OCI-LY7 (cell line): ENCODE results near the gene AUTS2. TPM values are rescaled to one million over a fixed set of nuclear protein-coding genes. Genes with fewer than 3 reads are reported as not detected.

ENCODE experiments used
- BruUV-seq: library from RNA; stranded (reverse); fragments of 400-500 nt; replicated peaks from 2 replicates; lab custom pipeline; 2021; lab: Mats Ljungman, UMichigan
- CTCF ChIA-PET: fragments of 300-600 bp; sonication (Branson Sonifier 250); formaldehyde crosslinking; loops from one replicate; lab custom pipeline; 2022; ENCODE audit warnings: antibody characterized with exemption; ENCODE audit not compliant: unreplicated experiment; lab: Charles Lee
- POLR2A ChIA-PET: fragments of 300-600 bp; sonication (Branson Sonifier 250); formaldehyde crosslinking; loops from one replicate; lab custom pipeline; 2022; ENCODE audit warnings: antibody characterized with exemption; lab: Charles Lee
- DNase-seq: peaks from one replicate; pipeline ENCODE4 v3.0.0-alpha.2; 2015; ENCODE audit warnings: low spot score
- H2AFZ ChIP-seq: fragments of 200-600 bp; sonication (generic), shearing (Covaris generic); 2 replicates; pipeline ENCODE4 v1.6.1; 2014; ENCODE audit warnings: mild to moderate bottlenecking, antibody characterized with exemption, low read length, moderate library complexity
- H3K27ac ChIP-seq: fragments of 200-600 bp; sonication (generic); 2 replicates; pipeline ENCODE4 v1.5.1; 2014; ENCODE audit warnings: mixed run types, low read depth, mild to moderate bottlenecking, moderate library complexity, low read length, inconsistent platforms; ENCODE audit not compliant: poor library complexity, severe bottlenecking
- H3K36me3 ChIP-seq: fragments of 200-600 bp; sonication (generic); 2 replicates; pipeline ENCODE4 v1.6.1; 2014; ENCODE audit warnings: mild to moderate bottlenecking, antibody characterized with exemption, low read length, moderate library complexity, mixed read lengths; ENCODE audit not compliant: insufficient read depth
- H3K4me1 ChIP-seq: fragments of 200-600 bp; sonication (generic); 2 replicates; pipeline ENCODE4 v1.5.1; 2014; ENCODE audit warnings: mild to moderate bottlenecking, low read length; ENCODE audit not compliant: insufficient read depth, poor library complexity, severe bottlenecking
- H3K4me2 ChIP-seq: fragments of 200-600 bp; sonication (generic); 2 replicates; pipeline ENCODE4 v1.6.1; 2014; ENCODE audit warnings: mild to moderate bottlenecking, low read length
- H3K4me3 ChIP-seq: fragments of 200-600 bp; sonication (generic); 2 replicates; pipeline ENCODE4 v1.5.1; 2014; ENCODE audit warnings: mild to moderate bottlenecking, low read depth, low read length; ENCODE audit not compliant: poor library complexity, severe bottlenecking
- H3K79me2 ChIP-seq: fragments of 200-600 bp; sonication (generic); 2 replicates; pipeline ENCODE4 v1.6.1; 2016; ENCODE audit warnings: low read depth, mild to moderate bottlenecking, low read length, moderate library complexity, mixed read lengths; ENCODE audit not compliant: insufficient read depth
- H3K9me2 ChIP-seq: fragments of 200-600 bp; sonication (generic); 2 replicates; pipeline ENCODE4 v1.6.1; 2016; ENCODE audit warnings: mild to moderate bottlenecking, low read length, mixed read lengths; ENCODE audit not compliant: insufficient read depth
- H3K9me3 ChIP-seq: fragments of 200-600 bp; sonication (generic); 2 replicates; pipeline ENCODE4 v1.6.1; 2014; ENCODE audit warnings: mild to moderate bottlenecking, mixed run types, low read length, mixed read lengths
- H4K20me1 ChIP-seq: fragments of 200-600 bp; sonication (generic); 2 replicates; pipeline ENCODE4 v1.6.1; 2014; ENCODE audit warnings: mild to moderate bottlenecking, antibody characterized with exemption, low read length, moderate library complexity, mixed read lengths; ENCODE audit not compliant: insufficient read depth
- CTCF ChIP-seq: fragments of 200-600 bp; sonication (generic); conservative IDR thresholded peaks from 2 replicates; pipeline ENCODE4 v1.5.1; 2014; ENCODE audit warnings: mild to moderate bottlenecking, antibody characterized with exemption, low read length, moderate library complexity, mixed read lengths
- EZH2phosphoT487 ChIP-seq: fragments of 200-600 bp; sonication (generic); IDR thresholded peaks from 2 replicates; pipeline ENCODE4 v1.6.1; 2018; ENCODE audit warnings: low read depth, borderline replicate concordance, mild to moderate bottlenecking, mixed run types, antibody characterized with exemption, low read length, moderate library complexity, mixed read lengths
- intact Hi-C: fragments of 100-400 bp; cut with micrococcal nuclease; formaldehyde crosslinking; loops from one replicate; pipeline ENCODE4 v1.10.0; 2022; ENCODE audit not compliant: unreplicated experiment
- total RNA-seq, 2 experiments: library from RNA; depleted of rRNA in 1 of 2; stranded (reverse); fragments of >200 nt in 1 of 2; shearing (Covaris generic) in 1 of 2; gene quantifications; 2 replicates each; pipeline ENCODE4 v1.2.3, GENCODE V29; 2014 to 2022

The AUTS2 gene
- total RNA-seq, 2 experiments from 2014 or later, result 37.9 to 78.5 TPM

GRCh38 chr7:70408891-70409290, 810.6 kb downstream of the AUTS2 start:
- POLR2A ChIA-PET, result interaction anchor here (0.9 to 3.0 kb wide), 7 partner anchors 8 to 170 kb away, joined by 3 to 21 read pairs (median 5); no protein-coding TSS in a partner anchor
- Histone ChIP-seq H3K27ac (peak overlapping the region; percentile 91), H3K79me2 (no peaks in the 10 kb centered on the region), H3K9me3 (no peaks in the 10 kb centered on the region), H3K4me2 (peak overlapping the region; percentile 72), H3K9me2 (no peaks in the 10 kb centered on the region), H3K36me3 (no peaks in the 10 kb centered on the region), H3K4me1 (peaks cover 78% of the 10 kb centered on the region), H3K4me3 (peak overlapping the region; percentile 27), H2AFZ (peak overlapping the region; percentile 72; the same call in 1 of the 2 replicates), H4K20me1 (no peaks in the 10 kb centered on the region)
- no peak for DNase-seq
- intact Hi-C loops, result loop anchor here (1.0 to 5.0 kb wide), 2 partner anchors 17 to 398 kb away; no protein-coding TSS in a partner anchor
- no TSS peak for BruUV-seq
- TF ChIP-seq CTCF, result no peak
- TF ChIP-seq EZH2phosphoT487, result no peak
- CTCF ChIA-PET, result no interaction called here

GRCh38 chr7:70410134-70410750, 812.0 kb downstream of the AUTS2 start:
- H4K20me1 ChIP-seq, result no peaks in the 10 kb centered on the region
- H3K4me2 ChIP-seq, result peak overlapping the region; percentile 72
- no TSS peak for BruUV-seq
- intact Hi-C loops, result loop anchor here (1.0 to 2.0 kb wide), 2 partner anchors 47 to 1837 kb away; no protein-coding TSS in a partner anchor
- peak overlapping the region; percentile 28 for H3K4me3 ChIP-seq
- H3K79me2 ChIP-seq, result no peaks in the 10 kb centered on the region
- no peaks in the 10 kb centered on the region for H3K9me3 ChIP-seq
- H3K36me3 ChIP-seq, result no peaks in the 10 kb centered on the region
- H3K4me1 ChIP-seq, result peaks cover 74% of the 10 kb centered on the region
- H3K27ac ChIP-seq, result peak overlapping the region; percentile 91
- TF ChIP-seq EZH2phosphoT487, result no peak
- 0 out of 2 replicates have a peak, but pooled peaks have one; percentile 12 for TF ChIP-seq CTCF
- peak overlapping the region; percentile 72; the same call in 1 of the 2 replicates for H2AFZ ChIP-seq
- CTCF ChIA-PET, result no interaction called here
- POLR2A ChIA-PET, result interaction anchor here (0.5 to 2.6 kb wide), 13 partner anchors 10 to 1177 kb away, joined by 3 to 9 read pairs (median 4); no protein-coding TSS in a partner anchor
- H3K9me2 ChIP-seq, result no peaks in the 10 kb centered on the region
- DNase-seq, result peak; percentile 88

DNA sequence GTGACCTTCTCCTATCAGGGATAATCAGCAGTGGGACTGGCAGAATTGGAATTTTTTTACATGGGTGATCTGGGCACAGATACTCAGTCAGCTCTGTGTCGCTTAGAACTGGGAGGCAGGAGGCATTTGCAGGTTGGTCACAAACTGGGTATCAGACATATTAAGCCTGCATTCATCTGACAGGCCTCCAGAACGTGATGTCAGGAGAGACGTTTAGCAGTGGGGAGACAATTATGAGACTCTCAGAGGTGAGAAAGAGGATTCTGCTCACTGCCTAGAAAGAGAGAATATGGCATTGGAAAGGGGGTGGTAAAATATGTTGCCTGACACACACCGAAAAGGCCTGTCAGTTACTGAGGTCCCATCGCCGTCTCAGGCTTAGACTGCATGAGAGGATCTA, 816.1 kb downstream of the AUTS2 start:
- H3K36me3 ChIP-seq, result no peaks in the 10 kb centered on the region
- CTCF ChIA-PET, result interaction anchor here (0.6 kb wide), 1 partner anchor 32 kb away, joined by 3 read pairs; no protein-coding TSS in a partner anchor
- H3K27ac ChIP-seq, result no peak overlapping the region
- peaks cover 72% of the 10 kb centered on the region for H3K4me1 ChIP-seq
- no peaks in the 10 kb centered on the region for H3K9me3 ChIP-seq
- H3K4me2 ChIP-seq, result peak overlapping the region; percentile 55; the same call in 1 of the 2 replicates
- POLR2A ChIA-PET, result interaction anchor here (0.9 to 8.2 kb wide), 6 partner anchors 9 to 49 kb away, joined by 3 to 56 read pairs (median 4); no protein-coding TSS in a partner anchor
- no peaks in the 10 kb centered on the region for H3K9me2 ChIP-seq
- DNase-seq, result no peak
- intact Hi-C loops, result no loop called here
- H4K20me1 ChIP-seq, result no peaks in the 10 kb centered on the region
- no peak overlapping the region for H3K4me3 ChIP-seq
- no TSS peak for BruUV-seq
- no peak overlapping the region for H2AFZ ChIP-seq
- no peaks in the 10 kb centered on the region for H3K79me2 ChIP-seq
- TF ChIP-seq EZH2phosphoT487, result no peak
- TF ChIP-seq CTCF, result no peak
